GM23338 (cell line): Measurements from ENCODE around the gene MAST2. TPM values are rescaled to one million over a fixed set of nuclear protein-coding genes. Genes with fewer than 3 reads are reported as not detected.

Source experiments
- ATAC-seq: fragments of 200-7000 bp; cut with Tn5 transposase; 3 replicates; pipeline ENCODE4 v1.9.1; 2020
- DNase-seq: peaks from one replicate; pipeline ENCODE4 v3.0.0-alpha.2; 2015; ENCODE audit warnings: low spot score
- H2AFZ ChIP-seq: fragments of 200-600 bp; sonication (generic); 2 replicates; pipeline ENCODE4 v1.8.0; 2016; ENCODE audit warnings: antibody characterized with exemption, mild to moderate bottlenecking, moderate library complexity
- H3F3A ChIP-seq: fragments of 200-600 bp; sonication (generic); replicated peaks from 2 replicates; pipeline ENCODE4 v1.8.0; 2017; ENCODE audit warnings: antibody characterized with exemption, mixed run types, low read depth
- H3K27ac ChIP-seq: fragments of 200-600 bp; sonication (generic); 2 replicates; pipeline ENCODE4 v1.6.1; 2016; ENCODE audit warnings: low read depth
- H3K27me3 ChIP-seq: fragments of 200-600 bp; sonication (generic); 2 replicates; pipeline ENCODE4 v1.8.0; 2016; ENCODE audit warnings: mild to moderate bottlenecking, mixed run types, moderate library complexity; ENCODE audit not compliant: insufficient read depth
- H3K36me3 ChIP-seq: fragments of 200-600 bp; sonication (generic); 2 replicates; pipeline ENCODE4 v1.8.0; 2016; ENCODE audit warnings: mild to moderate bottlenecking; ENCODE audit not compliant: insufficient read depth
- H3K4me1 ChIP-seq: fragments of 200-600 bp; sonication (generic); 2 replicates; pipeline ENCODE4 v1.8.0; 2016; ENCODE audit warnings: mild to moderate bottlenecking, moderate library complexity; ENCODE audit not compliant: insufficient read depth
- H3K4me2 ChIP-seq: fragments of 200-600 bp; sonication (generic); 2 replicates; pipeline ENCODE4 v1.7.1; 2017; ENCODE audit warnings: mixed run types
- H3K4me3 ChIP-seq: fragments of 200-600 bp; sonication (generic); 2 replicates; pipeline ENCODE4 v1.6.1; 2016; ENCODE audit warnings: mixed run types
- H3K79me2 ChIP-seq: fragments of 200-600 bp; sonication (generic); replicated peaks from 2 replicates; pipeline ENCODE4 v1.8.0; 2017; ENCODE audit warnings: mild to moderate bottlenecking; ENCODE audit not compliant: insufficient read depth
- H3K9me2 ChIP-seq: fragments of 200-600 bp; sonication (generic); 2 replicates; pipeline ENCODE4 v1.8.0; 2017; ENCODE audit not compliant: insufficient read depth
- H4K20me1 ChIP-seq: fragments of 200-600 bp; sonication (generic); replicated peaks from 2 replicates; pipeline ENCODE4 v1.8.0; 2017; ENCODE audit warnings: mild to moderate bottlenecking; ENCODE audit not compliant: insufficient read depth
- H3K27ac Mint-ChIP-seq: 2 replicates; pipeline ENCODE4 v1.8.0; 2020; ENCODE audit warnings: inconsistent platforms, mild to moderate bottlenecking, moderate library complexity, mixed read lengths
- H3K27me3 Mint-ChIP-seq: 3 replicates; pipeline ENCODE4 v1.8.0; 2022; ENCODE audit warnings: low read depth, mild to moderate bottlenecking, moderate library complexity, mixed read lengths, inconsistent platforms; ENCODE audit not compliant: insufficient read depth, poor library complexity
- H3K36me3 Mint-ChIP-seq: 3 replicates; pipeline ENCODE4 v1.8.0; 2021; ENCODE audit warnings: low read depth, mild to moderate bottlenecking, inconsistent platforms, moderate library complexity, mixed read lengths
- H3K4me1 Mint-ChIP-seq: 3 replicates; pipeline ENCODE4 v1.8.0; 2020; ENCODE audit warnings: mild to moderate bottlenecking, inconsistent platforms, mixed read lengths
- H3K4me3 Mint-ChIP-seq: 3 replicates; pipeline ENCODE4 v1.8.0; 2021; ENCODE audit warnings: moderate library complexity, mild to moderate bottlenecking, inconsistent platforms, mixed read lengths
- H3K9me3 Mint-ChIP-seq: 3 replicates; pipeline ENCODE4 v1.8.0; 2020; ENCODE audit warnings: moderate library complexity, mild to moderate bottlenecking, inconsistent platforms, mixed read lengths
- CREB1 ChIP-seq: fragments of 250-450 bp; sonication (Bioruptor Pico); IDR thresholded peaks from 2 replicates; pipeline ENCODE4 v1.5.0; 2020; ENCODE audit warnings: low read depth, mild to moderate bottlenecking, moderate library complexity
- EZH2 ChIP-seq: fragments of 200-600 bp; sonication (generic); IDR thresholded peaks from one replicate; pipeline ENCODE4 v1.8.0; 2017; ENCODE audit warnings: antibody characterized with exemption, mild to moderate bottlenecking, low read depth; ENCODE audit not compliant: unreplicated experiment
- EZH2phosphoT487 ChIP-seq: fragments of 200-600 bp; sonication (generic); IDR thresholded peaks from one replicate; pipeline ENCODE4 v1.8.1; 2018; ENCODE audit warnings: antibody characterized with exemption; ENCODE audit not compliant: unreplicated experiment
- JUNB ChIP-seq: IDR thresholded peaks from one replicate; pipeline ENCODE4 v1.6.1; 2016; ENCODE audit warnings: antibody characterized with exemption; ENCODE audit not compliant: unreplicated experiment
- NANOG ChIP-seq: IDR thresholded peaks from 2 replicates; pipeline ENCODE4 v1.6.1; 2016; ENCODE audit warnings: antibody characterized with exemption, borderline replicate concordance
- POLR2AphosphoS5 ChIP-seq: IDR thresholded peaks from 2 replicates; pipeline ENCODE4 v1.6.1; 2016; ENCODE audit warnings: antibody characterized with exemption, low read depth
- STAT1 ChIP-seq: IDR thresholded peaks from one replicate; pipeline ENCODE4 v1.6.1; 2016; ENCODE audit warnings: antibody characterized with exemption; ENCODE audit not compliant: unreplicated experiment
- ZNF114 ChIP-seq: fragments of 250-450 bp; sonication (Bioruptor Pico); IDR thresholded peaks from 2 replicates; pipeline ENCODE4 v1.5.0; 2020; ENCODE audit warnings: mild to moderate bottlenecking, moderate library complexity
- ZNF331 ChIP-seq: fragments of 250-450 bp; sonication (Bioruptor Pico); IDR thresholded peaks from 2 replicates; pipeline ENCODE4 v1.5.0; 2020; ENCODE audit warnings: low read depth, mild to moderate bottlenecking, moderate library complexity
- polyA plus RNA-seq: library from polyadenylated mRNA; unstranded; fragments of >200 nt; fragmentation: Nextera tagmentation; extraction: Ambion mirVana; gene quantifications from 2 replicates; pipeline ENCODE4 v1.2.1, GENCODE V29; 2016
- total RNA-seq: library from RNA; depleted of rRNA; stranded (reverse); fragments of >200 nt; shearing (Covaris generic); gene quantifications from 2 replicates; pipeline ENCODE4 v1.2.3, GENCODE V29; 2014
- TF ChIP-seq, protein P1 (sequence below): IDR thresholded peaks from 2 replicates; pipeline ENCODE4 v1.6.1; 2016; ENCODE audit warnings: antibody characterized with exemption
- TF ChIP-seq, protein P2 (sequence below), 2 experiments: fragments of 200-600 bp in 1 of 2; sonication (generic) in 1 of 2; conservative IDR thresholded peaks; 2 replicates each; pipeline versions ENCODE4 v1.5.1 to v1.6.1; 2016 to 2017; ENCODE audit warnings: antibody characterized with exemption in 2 of 2, low read depth in 2 of 2, mild to moderate bottlenecking in 2 of 2, moderate library complexity in 1 of 2
- TF ChIP-seq, protein P3 (sequence below): IDR thresholded peaks from one replicate; pipeline ENCODE4 v1.6.1; 2018; ENCODE audit warnings: antibody characterized with exemption; ENCODE audit not compliant: unreplicated experiment
- TF ChIP-seq, protein P4 (sequence below): fragments of 250-450 bp; sonication (Bioruptor Pico); IDR thresholded peaks from 2 replicates; pipeline ENCODE4 v1.5.0; 2020; ENCODE audit warnings: mild to moderate bottlenecking, moderate library complexity

MAST2 gene
- total and polyA plus RNA-seq, 2 experiments from 2014 or later, result 11.5 to 57.7 TPM

DNA sequence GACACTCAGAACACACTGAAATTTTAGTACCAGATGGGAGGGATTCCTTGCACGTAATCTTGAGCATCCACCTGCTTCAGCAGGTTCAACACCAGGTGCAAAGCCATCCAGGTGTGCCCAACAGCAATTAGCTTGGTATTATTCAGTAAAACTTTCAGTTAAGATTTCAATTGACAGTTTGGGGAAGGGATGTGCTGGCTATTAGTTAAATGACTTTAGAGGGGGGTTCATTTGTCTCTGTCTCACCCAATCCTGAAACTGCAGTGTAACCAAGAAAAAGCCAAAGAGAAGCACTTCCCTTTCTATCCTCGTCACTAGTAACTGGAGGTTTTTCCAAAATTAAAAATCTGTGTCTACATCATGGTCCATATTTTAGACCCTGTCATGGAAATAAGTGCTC lies 238.1 kb downstream of the MAST2 start:
- H3K36me3 Mint-ChIP-seq, result peaks cover 7% of the 10 kb centered on the region; the same call in 2 of the 3 replicates

More for the DNA sequence above, 238.1 kb downstream of the MAST2 start:
- Histone ChIP-seq H3K4me1 (peaks cover 15% of the 10 kb centered on the region), H3K27me3 (peaks cover 11% of the 10 kb centered on the region), H4K20me1 (peaks cover 9% of the 10 kb centered on the region; the same call in 1 of the 2 replicates), H2AFZ (no peak overlapping the region), H3K27ac (no peak overlapping the region), H3K79me2 (no peaks in the 10 kb centered on the region), H3F3A (peaks cover 4% of the 10 kb centered on the region; the same call in 1 of the 2 replicates), H3K9me2 (no peaks in the 10 kb centered on the region), H3K4me2 (no peak overlapping the region), H3K4me3 (no peak overlapping the region), H3K36me3 (no peaks in the 10 kb centered on the region)
- no peak for DNase-seq
- no peak for TF ChIP-seq EZH2
- TF ChIP-seq STAT1, result no peak
- TF ChIP-seq, protein P1, sequence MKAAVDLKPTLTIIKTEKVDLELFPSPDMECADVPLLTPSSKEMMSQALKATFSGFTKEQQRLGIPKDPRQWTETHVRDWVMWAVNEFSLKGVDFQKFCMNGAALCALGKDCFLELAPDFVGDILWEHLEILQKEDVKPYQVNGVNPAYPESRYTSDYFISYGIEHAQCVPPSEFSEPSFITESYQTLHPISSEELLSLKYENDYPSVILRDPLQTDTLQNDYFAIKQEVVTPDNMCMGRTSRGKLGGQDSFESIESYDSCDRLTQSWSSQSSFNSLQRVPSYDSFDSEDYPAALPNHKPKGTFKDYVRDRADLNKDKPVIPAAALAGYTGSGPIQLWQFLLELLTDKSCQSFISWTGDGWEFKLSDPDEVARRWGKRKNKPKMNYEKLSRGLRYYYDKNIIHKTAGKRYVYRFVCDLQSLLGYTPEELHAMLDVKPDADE, result no peak
- TF ChIP-seq EZH2phosphoT487, result no peak
- TF ChIP-seq, protein P2, sequence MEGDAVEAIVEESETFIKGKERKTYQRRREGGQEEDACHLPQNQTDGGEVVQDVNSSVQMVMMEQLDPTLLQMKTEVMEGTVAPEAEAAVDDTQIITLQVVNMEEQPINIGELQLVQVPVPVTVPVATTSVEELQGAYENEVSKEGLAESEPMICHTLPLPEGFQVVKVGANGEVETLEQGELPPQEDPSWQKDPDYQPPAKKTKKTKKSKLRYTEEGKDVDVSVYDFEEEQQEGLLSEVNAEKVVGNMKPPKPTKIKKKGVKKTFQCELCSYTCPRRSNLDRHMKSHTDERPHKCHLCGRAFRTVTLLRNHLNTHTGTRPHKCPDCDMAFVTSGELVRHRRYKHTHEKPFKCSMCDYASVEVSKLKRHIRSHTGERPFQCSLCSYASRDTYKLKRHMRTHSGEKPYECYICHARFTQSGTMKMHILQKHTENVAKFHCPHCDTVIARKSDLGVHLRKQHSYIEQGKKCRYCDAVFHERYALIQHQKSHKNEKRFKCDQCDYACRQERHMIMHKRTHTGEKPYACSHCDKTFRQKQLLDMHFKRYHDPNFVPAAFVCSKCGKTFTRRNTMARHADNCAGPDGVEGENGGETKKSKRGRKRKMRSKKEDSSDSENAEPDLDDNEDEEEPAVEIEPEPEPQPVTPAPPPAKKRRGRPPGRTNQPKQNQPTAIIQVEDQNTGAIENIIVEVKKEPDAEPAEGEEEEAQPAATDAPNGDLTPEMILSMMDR (conservative IDR thresholded peaks at IDR 0.05; ENCODE audit: low read depth in 2 of 2), result no peak
- no peak for TF ChIP-seq NANOG
- TF ChIP-seq, protein P3, sequence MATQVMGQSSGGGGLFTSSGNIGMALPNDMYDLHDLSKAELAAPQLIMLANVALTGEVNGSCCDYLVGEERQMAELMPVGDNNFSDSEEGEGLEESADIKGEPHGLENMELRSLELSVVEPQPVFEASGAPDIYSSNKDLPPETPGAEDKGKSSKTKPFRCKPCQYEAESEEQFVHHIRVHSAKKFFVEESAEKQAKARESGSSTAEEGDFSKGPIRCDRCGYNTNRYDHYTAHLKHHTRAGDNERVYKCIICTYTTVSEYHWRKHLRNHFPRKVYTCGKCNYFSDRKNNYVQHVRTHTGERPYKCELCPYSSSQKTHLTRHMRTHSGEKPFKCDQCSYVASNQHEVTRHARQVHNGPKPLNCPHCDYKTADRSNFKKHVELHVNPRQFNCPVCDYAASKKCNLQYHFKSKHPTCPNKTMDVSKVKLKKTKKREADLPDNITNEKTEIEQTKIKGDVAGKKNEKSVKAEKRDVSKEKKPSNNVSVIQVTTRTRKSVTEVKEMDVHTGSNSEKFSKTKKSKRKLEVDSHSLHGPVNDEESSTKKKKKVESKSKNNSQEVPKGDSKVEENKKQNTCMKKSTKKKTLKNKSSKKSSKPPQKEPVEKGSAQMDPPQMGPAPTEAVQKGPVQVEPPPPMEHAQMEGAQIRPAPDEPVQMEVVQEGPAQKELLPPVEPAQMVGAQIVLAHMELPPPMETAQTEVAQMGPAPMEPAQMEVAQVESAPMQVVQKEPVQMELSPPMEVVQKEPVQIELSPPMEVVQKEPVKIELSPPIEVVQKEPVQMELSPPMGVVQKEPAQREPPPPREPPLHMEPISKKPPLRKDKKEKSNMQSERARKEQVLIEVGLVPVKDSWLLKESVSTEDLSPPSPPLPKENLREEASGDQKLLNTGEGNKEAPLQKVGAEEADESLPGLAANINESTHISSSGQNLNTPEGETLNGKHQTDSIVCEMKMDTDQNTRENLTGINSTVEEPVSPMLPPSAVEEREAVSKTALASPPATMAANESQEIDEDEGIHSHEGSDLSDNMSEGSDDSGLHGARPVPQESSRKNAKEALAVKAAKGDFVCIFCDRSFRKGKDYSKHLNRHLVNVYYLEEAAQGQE, result no peak
- no peak for TF ChIP-seq POLR2AphosphoS5
- no peak for TF ChIP-seq CREB1 (CRISPR knock-in tag)
- TF ChIP-seq ZNF331, result no peak
- TF ChIP-seq, protein P4, sequence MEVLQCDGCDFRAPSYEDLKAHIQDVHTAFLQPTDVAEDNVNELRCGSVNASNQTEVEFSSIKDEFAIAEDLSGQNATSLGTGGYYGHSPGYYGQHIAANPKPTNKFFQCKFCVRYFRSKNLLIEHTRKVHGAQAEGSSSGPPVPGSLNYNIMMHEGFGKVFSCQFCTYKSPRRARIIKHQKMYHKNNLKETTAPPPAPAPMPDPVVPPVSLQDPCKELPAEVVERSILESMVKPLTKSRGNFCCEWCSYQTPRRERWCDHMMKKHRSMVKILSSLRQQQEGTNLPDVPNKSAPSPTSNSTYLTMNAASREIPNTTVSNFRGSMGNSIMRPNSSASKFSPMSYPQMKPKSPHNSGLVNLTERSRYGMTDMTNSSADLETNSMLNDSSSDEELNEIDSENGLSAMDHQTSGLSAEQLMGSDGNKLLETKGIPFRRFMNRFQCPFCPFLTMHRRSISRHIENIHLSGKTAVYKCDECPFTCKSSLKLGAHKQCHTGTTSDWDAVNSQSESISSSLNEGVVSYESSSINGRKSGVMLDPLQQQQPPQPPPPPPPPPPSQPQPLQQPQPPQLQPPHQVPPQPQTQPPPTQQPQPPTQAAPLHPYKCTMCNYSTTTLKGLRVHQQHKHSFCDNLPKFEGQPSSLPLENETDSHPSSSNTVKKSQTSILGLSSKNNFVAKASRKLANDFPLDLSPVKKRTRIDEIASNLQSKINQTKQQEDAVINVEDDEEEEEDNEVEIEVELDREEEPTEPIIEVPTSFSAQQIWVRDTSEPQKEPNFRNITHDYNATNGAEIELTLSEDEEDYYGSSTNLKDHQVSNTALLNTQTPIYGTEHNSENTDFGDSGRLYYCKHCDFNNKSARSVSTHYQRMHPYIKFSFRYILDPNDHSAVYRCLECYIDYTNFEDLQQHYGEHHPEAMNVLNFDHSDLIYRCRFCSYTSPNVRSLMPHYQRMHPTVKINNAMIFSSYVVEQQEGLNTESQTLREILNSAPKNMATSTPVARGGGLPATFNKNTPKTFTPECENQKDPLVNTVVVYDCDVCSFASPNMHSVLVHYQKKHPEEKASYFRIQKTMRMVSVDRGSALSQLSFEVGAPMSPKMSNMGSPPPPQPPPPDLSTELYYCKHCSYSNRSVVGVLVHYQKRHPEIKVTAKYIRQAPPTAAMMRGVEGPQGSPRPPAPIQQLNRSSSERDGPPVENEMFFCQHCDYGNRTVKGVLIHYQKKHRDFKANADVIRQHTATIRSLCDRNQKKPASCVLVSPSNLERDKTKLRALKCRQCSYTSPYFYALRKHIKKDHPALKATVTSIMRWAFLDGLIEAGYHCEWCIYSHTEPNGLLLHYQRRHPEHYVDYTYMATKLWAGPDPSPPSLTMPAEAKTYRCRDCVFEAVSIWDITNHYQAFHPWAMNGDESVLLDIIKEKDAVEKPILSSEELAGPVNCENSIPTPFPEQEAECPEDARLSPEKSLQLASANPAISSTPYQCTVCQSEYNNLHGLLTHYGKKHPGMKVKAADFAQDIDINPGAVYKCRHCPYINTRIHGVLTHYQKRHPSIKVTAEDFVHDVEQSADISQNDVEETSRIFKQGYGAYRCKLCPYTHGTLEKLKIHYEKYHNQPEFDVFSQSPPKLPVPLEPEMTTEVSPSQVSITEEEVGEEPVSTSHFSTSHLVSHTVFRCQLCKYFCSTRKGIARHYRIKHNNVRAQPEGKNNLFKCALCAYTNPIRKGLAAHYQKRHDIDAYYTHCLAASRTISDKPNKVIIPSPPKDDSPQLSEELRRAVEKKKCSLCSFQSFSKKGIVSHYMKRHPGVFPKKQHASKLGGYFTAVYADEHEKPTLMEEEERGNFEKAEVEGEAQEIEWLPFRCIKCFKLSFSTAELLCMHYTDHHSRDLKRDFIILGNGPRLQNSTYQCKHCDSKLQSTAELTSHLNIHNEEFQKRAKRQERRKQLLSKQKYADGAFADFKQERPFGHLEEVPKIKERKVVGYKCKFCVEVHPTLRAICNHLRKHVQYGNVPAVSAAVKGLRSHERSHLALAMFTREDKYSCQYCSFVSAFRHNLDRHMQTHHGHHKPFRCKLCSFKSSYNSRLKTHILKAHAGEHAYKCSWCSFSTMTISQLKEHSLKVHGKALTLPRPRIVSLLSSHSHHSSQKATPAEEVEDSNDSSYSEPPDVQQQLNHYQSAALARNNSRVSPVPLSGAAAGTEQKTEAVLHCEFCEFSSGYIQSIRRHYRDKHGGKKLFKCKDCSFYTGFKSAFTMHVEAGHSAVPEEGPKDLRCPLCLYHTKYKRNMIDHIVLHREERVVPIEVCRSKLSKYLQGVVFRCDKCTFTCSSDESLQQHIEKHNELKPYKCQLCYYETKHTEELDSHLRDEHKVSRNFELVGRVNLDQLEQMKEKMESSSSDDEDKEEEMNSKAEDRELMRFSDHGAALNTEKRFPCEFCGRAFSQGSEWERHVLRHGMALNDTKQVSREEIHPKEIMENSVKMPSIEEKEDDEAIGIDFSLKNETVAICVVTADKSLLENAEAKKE (CRISPR knock-in tag), result no peak
- no peak for TF ChIP-seq ZNF114 (CRISPR knock-in tag)
- no peak for TF ChIP-seq JUNB
- Mint-ChIP-seq H3K9me3 (no peaks in the 10 kb centered on the region), H3K4me1 (peaks cover 15% of the 10 kb centered on the region; the same call in 2 of the 3 replicates), H3K27me3 (peaks cover 3% of the 10 kb centered on the region), H3K27ac (no peak overlapping the region), H3K4me3 (no peak overlapping the region)
- ATAC-seq, result no peak
